Tibial nerve (tissue), 4 donors: ENCODE results near the gene ABCA13. TPM values are rescaled to one million over a fixed set of nuclear protein-coding genes. Genes with fewer than 3 reads are reported as not detected.

Experiments used
- DNase-seq, 2 donors: peaks; one replicate each; pipeline ENCODE4 v3.0.0-alpha.2; 2019; ENCODE audit warnings: low spot score in 2 of 2
- H3K27ac ChIP-seq, 4 donors: fragments of 200-600 bp; sonication (generic) in 3 of 4; one replicate each; pipeline ENCODE4 v1.5.1; 2017 to 2019; ENCODE audit warnings: mild to moderate bottlenecking in 1 of 4
- H3K27me3 ChIP-seq, 2 donors: fragments of 200-600 bp; sonication (generic) in 1 of 2; one replicate each; pipeline versions ENCODE4 v1.5.1 to v1.6.0; 2017 to 2019
- H3K36me3 ChIP-seq, 3 donors: fragments of 200-600 bp; sonication (generic); one replicate each; pipeline ENCODE4 v1.5.1; 2018 to 2019
- H3K4me1 ChIP-seq, 4 donors: fragments of 200-600 bp; sonication (generic) in 3 of 4; one replicate each; pipeline ENCODE4 v1.5.1; 2017 to 2019
- H3K4me3 ChIP-seq, 4 donors: fragments of 200-600 bp; sonication (generic) in 3 of 4; one replicate each; pipeline ENCODE4 v1.5.1; 2017 to 2019; ENCODE audit warnings: mild to moderate bottlenecking in 1 of 4, moderate library complexity in 1 of 4
- H3K9me3 ChIP-seq, 4 donors: fragments of 200-600 bp; sonication (generic) in 3 of 4; one replicate each; pipeline ENCODE4 v1.5.1; 2017 to 2019
- EP300 ChIP-seq, 2 donors: sonication (generic); formaldehyde crosslinking; IDR thresholded peaks; one replicate each; pipeline ENCODE4 v1.6.1; 2017; ENCODE audit warnings: antibody characterized with exemption in 2 of 2, mild to moderate bottlenecking in 1 of 2
- POLR2A ChIP-seq, 2 donors: fragments of 450-650 bp; IDR thresholded peaks; one replicate each; pipeline ENCODE4 v1.6.1; 2017; ENCODE audit warnings: antibody characterized with exemption in 2 of 2, mild to moderate bottlenecking in 2 of 2, moderate library complexity in 2 of 2
- WGBS, 2 donors: methylation state at CpG; one replicate each; pipeline ENCODE4 v1.1.5; 2018; 5-methylcytosine and 5-hydroxymethylcytosine counted together
- total RNA-seq, 4 donors: library from RNA; depleted of rRNA; stranded (reverse); fragments of >200 nt; gene quantifications; one replicate each; pipeline ENCODE4 v1.1.0, GENCODE V29; 2016
- TF ChIP-seq, protein P1 (sequence below), 5 experiments: fragments of 200-600 bp in 3 of 5; fragments of 450-650 bp in 2 of 5; sonication (generic) in 3 of 5; IDR thresholded peaks; one replicate each; pipeline ENCODE4 v1.5.1; 2016 to 2019; ENCODE audit warnings: antibody characterized with exemption in 5 of 5, mild to moderate bottlenecking in 3 of 5, moderate library complexity in 2 of 5

Gene ABCA13
- total RNA-seq, 4 donors from 2014 or later = 0.90 to 4.6 (median 3.6) TPM

- WGBS, 2 donors = 62 to 71% methylated on average over 5 of the region's 5 CpGs
- no peak for TF ChIP-seq POLR2A (IDR thresholded peaks at IDR 0.05)
- TF ChIP-seq EP300 (IDR thresholded peaks at IDR 0.05) = no peak
- TF ChIP-seq, protein P1, sequence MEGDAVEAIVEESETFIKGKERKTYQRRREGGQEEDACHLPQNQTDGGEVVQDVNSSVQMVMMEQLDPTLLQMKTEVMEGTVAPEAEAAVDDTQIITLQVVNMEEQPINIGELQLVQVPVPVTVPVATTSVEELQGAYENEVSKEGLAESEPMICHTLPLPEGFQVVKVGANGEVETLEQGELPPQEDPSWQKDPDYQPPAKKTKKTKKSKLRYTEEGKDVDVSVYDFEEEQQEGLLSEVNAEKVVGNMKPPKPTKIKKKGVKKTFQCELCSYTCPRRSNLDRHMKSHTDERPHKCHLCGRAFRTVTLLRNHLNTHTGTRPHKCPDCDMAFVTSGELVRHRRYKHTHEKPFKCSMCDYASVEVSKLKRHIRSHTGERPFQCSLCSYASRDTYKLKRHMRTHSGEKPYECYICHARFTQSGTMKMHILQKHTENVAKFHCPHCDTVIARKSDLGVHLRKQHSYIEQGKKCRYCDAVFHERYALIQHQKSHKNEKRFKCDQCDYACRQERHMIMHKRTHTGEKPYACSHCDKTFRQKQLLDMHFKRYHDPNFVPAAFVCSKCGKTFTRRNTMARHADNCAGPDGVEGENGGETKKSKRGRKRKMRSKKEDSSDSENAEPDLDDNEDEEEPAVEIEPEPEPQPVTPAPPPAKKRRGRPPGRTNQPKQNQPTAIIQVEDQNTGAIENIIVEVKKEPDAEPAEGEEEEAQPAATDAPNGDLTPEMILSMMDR (IDR thresholded peaks at IDR 0.05) = no peak
Measured at GRCh38 chr7:48595756-48596155, 424.5 kb downstream of the ABCA13 start.

DNA sequence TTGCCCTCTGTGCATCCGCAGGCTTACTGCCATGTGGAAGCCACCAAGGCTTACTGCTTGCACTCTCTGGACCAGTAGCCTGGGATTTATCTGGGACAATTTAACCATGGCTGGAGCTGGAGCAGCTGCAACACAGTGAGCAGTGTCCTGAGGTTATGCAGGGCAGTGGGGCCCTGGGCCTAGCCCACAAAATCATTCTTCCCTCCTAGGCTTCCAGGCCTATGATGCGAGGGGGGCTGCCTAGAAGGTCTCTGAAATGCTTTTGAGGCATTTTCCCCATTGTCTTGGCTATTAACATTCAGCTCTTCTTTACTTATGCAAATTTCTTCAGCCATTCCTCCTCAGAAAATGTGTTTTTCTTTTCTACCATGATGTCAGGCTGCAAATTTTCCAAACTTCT lies 439.4 kb downstream of the ABCA13 start:
- DNase-seq = no peak
- TF ChIP-seq EP300 (IDR thresholded peaks at IDR 0.05) = no peak
- TF ChIP-seq POLR2A (IDR thresholded peaks at IDR 0.05) = no peak
- TF ChIP-seq, protein P1 (IDR thresholded peaks at IDR 0.05) = no peak
- Histone ChIP-seq H3K4me3 (no peak overlapping the region), H3K27ac (no peak overlapping the region), H3K4me1 (no peaks in the 10 kb centered on the region), H3K27me3 (no peaks in the 10 kb centered on the region), H3K36me3 (no peaks in the 10 kb centered on the region), H3K9me3 (peaks cover 0 to 2% (median 0%) of the 10 kb centered on the region in 4 donors)
- 83 to 93% methylated on average over 2 of the region's 2 CpGs for WGBS, 2 donors

More at GRCh38 chr7:48595756-48596155, 424.5 kb downstream of the ABCA13 start:
- Histone ChIP-seq H3K36me3 (no peaks in the 10 kb centered on the region), H3K27me3 (no peaks in the 10 kb centered on the region), H3K9me3 (no peaks in the 10 kb centered on the region), H3K4me3 (no peak overlapping the region), H3K27ac (no peak overlapping the region), H3K4me1 (no peaks in the 10 kb centered on the region)
- DNase-seq = no peak

DNA sequence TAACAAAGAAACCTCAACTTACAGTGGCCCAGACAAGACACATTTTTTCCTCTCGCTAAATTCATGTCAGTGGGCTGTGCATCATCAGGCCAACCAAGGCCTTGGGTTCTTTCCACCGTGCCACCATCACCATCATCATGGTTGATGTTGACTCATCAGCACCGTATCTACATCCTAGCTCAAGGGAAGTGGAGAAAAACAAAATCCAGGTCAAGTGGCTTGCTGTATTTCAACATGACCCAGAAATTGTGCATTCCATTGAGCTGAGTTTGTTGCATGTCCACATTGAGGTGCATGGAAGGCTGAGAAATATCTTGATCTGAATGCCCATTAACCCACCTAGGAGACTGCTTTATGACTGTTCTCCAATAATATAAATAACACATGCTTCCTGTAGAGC lies 440.7 kb downstream of the ABCA13 start:
- H3K27me3 ChIP-seq = no peaks in the 10 kb centered on the region
- no peak overlapping the region for H3K4me3 ChIP-seq
- peaks cover 0 to under 1% (median 0%) of the 10 kb centered on the region in 4 donors for H3K9me3 ChIP-seq
- H3K36me3 ChIP-seq = no peaks in the 10 kb centered on the region
- TF ChIP-seq, protein P1 (IDR thresholded peaks at IDR 0.05) = no peak
- TF ChIP-seq POLR2A (IDR thresholded peaks at IDR 0.05) (no peak), EP300 (IDR thresholded peaks at IDR 0.05) (no peak)
- H3K27ac ChIP-seq = no peak overlapping the region
- WGBS, 2 donors = 86 to 91% methylated on average over 3 of the region's 3 CpGs
- DNase-seq = no peak
- H3K4me1 ChIP-seq = no peaks in the 10 kb centered on the region

GRCh38 chr7:48617508-48617907 lies 446.2 kb downstream of the ABCA13 start:
- Histone ChIP-seq H3K27me3 (no peaks in the 10 kb centered on the region), H3K27ac (no peak overlapping the region), H3K36me3 (no peaks in the 10 kb centered on the region), H3K9me3 (no peaks in the 10 kb centered on the region), H3K4me3 (no peak overlapping the region), H3K4me1 (no peaks in the 10 kb centered on the region)
- TF ChIP-seq POLR2A (IDR thresholded peaks at IDR 0.05) (no peak), EP300 (IDR thresholded peaks at IDR 0.05) (no peak)
- TF ChIP-seq, protein P1 (IDR thresholded peaks at IDR 0.05) = no peak
- WGBS, 2 donors = 62 to 66% methylated on average over 7 of the region's 7 CpGs
- no peak for DNase-seq

DNA sequence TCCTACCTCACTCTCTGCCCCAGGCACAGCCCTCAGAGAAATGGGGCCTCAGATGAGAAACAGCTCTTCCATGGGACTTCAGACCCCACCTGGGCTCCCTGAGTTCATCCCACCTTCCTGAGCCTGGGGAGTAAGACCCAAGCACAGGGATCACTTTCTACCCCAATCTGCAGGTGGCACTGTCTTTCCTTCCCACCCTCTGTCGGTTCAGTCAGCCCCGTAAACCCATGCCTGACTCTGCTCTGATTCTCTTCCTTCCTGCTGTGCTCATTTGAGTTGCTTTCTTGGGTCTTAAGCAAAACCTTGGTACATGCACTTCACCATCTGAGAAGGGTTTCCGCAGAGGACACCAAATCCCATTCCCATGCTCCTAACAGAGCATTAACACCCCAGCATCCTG lies 446.7 kb downstream of the ABCA13 start:
- Histone ChIP-seq H3K4me3 (no peak overlapping the region), H3K27ac (no peak overlapping the region), H3K4me1 (no peaks in the 10 kb centered on the region), H3K36me3 (no peaks in the 10 kb centered on the region), H3K27me3 (no peaks in the 10 kb centered on the region), H3K9me3 (no peaks in the 10 kb centered on the region)
- DNase-seq = no peak
- WGBS, 2 donors = 95% methylated on average over 3 of the region's 3 CpGs
- TF ChIP-seq, protein P1 (IDR thresholded peaks at IDR 0.05) = no peak
